NCI-H748 treated with DMSO at 0.1 percent for 48 hours (cell line): ENCODE results near the gene KCNG2.

Source experiments
- DNase-seq: peaks from one replicate; lab custom pipeline; 2025; lab: John Stamatoyannopoulos, UW

Gene KCNG2

GRCh38 chr18:79798999-79799370, 1.2 kb downstream of the KCNG2 start:
- no peak for DNase-seq

DNA sequence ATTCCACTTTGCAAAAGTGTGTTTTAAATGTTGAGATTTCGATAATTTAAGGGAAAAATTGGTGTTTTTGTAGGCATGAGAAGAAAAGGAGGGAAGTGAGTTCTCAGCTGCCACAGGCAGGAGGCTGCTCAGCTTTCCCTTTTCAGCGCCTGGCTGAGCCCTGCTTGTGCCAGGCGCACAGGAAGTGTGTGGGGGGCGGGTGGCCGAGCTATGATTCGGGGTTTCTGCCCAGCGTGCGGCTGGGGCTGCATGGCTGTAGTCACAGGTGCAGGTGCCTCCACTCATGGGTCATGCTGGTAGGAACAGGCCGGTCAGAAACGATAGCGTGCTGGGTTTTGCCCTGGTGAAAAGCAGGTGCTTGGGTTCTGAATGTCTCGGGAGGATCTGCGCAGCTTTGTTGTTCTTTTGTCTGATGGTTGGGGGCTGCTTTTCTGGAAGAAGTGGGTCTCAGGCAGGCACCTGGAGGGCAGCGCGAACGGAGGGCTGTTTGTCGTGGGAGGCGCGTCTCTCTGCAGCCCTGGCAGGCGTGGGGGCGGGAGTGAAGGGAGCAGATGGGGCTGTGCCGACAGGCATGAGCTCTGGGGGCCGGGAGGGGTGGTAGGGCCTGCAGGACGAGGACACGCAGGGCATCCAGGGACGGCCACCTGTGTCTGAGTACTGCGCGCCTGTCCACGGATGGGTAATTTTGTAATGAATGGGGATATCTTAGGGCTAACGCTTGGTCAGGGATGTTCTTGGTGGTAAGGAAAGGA, 2.1 kb downstream of the KCNG2 start:
- DNase-seq, result no peak

- no peak for DNase-seq
Measured at GRCh38 chr18:79800371-79801180, 2.8 kb downstream of the KCNG2 start.

- DNase-seq, result no peak
Measured at GRCh38 chr18:79801217-79801616, 3.5 kb downstream of the KCNG2 start.

DNA sequence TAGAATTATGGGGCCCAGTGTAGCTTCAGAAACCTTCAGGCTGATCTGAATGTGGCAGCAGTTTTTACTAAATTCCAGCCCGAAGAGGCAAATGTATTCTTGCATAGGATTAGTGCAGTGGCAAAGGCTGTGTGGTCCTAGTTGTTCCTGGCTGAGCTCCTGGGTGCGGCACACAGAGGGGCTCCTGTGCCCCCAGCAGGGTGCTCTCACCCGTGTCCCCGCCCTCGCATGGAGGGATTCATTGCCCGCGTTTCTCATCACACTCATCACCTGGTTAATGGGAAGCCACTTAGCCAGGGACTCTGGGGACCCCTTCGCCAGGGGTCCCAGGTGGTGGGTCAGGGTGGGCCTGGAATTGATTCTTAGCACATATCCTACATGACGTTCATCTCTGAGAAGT, 3.9 kb downstream of the KCNG2 start:
- DNase-seq, result no peak

- no peak for DNase-seq
Measured at GRCh38 chr18:79802298-79802697, 4.6 kb downstream of the KCNG2 start.

GRCh38 chr18:79803611-79804051, 5.9 kb downstream of the KCNG2 start:
- DNase-seq, result no peak

DNA sequence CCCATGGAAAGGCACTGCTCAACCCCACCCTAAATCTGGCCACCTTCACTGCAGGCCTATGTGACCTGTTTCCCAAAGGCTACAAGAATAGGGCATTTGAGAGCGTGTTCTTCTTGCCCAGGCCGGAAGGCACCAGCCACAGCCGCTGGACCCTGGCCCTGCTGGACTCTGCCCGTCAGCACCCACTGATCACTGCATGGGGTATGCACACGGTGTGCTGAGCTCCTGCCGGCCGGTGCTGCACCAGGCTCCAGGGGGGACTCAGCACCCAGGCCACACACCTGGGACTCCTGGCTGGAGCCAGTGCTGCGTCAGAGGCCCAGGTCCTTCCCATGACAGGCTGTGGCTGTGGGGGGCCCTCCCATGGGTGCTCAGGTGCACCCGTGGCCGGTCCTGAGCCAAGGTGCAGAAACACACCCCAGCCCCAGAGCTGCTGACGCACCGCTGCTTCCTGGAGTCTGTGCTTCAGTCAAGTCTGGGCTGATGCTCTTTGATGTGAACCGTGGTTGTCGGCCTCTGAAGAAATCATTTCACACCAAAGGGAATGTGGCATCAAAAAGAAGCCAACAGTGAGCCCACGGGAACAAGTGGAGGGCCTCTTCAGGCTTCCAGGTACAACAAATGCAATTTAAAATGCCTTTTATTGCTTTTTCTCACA, 6.5 kb downstream of the KCNG2 start:
- DNase-seq, result no peak

DNA sequence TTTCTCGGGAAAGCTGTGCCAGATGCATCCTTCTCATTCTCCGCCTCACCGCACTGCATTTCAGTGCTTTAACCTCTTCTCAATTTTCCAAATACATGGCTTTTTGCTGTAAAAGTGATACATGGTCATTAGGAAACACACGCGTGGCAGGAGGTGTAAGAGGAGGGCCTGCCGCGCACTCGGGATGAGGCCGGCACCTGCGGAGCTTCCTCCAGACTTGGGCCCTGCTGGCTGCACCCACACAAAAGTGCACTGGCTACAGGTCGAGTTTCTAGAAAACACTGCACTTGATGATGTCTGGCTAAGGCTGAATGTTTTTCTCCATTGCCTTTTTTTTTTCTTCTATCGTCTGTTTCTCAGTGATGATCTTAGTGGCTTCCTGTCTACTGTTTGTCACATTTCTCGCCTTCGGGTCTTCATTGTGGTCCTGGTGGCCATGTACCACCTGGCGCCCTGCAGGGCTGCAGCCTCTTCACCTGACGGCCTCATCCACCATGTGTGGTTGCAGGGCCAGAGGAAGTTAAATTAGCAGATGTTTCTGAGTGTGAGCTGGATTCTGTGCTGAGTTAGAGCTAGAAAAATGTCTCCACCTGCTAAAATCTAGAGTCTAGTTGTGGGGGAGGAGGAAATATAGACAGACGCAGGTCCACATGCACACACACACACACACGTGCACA, 7.6 kb downstream of the KCNG2 start:
- DNase-seq, result no peak

DNA sequence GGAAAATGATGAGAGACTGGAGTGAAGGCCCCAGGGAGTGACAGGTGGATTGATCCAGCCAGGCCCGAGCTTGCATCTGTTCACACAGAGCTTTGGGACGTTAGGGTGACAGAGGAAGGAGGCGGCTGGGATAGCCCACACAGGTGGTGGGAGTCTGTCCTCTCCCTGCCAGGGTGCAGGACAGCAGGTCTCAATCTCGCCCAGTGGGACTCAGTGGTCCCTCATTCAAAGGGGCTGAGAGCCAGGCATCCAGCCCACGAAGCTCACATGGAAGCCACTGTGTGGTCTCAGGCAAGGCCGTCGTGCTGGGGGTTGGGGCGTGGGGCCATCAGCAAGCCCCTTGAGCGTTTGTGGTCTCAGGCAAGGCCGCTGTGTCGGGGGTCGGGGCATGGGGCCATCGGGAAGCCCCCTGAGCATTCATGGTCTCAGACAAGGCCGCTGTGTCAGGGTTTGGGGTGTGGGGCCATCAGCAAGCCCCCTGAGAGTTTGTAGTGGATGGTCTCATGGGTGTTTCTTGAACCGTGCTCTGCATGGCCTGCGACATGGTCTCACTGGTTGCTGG, 8.3 kb downstream of the KCNG2 start:
- no peak for DNase-seq

- DNase-seq, result no peak
Measured at GRCh38 chr18:79806976-79807841, 9.5 kb downstream of the KCNG2 start.

DNA sequence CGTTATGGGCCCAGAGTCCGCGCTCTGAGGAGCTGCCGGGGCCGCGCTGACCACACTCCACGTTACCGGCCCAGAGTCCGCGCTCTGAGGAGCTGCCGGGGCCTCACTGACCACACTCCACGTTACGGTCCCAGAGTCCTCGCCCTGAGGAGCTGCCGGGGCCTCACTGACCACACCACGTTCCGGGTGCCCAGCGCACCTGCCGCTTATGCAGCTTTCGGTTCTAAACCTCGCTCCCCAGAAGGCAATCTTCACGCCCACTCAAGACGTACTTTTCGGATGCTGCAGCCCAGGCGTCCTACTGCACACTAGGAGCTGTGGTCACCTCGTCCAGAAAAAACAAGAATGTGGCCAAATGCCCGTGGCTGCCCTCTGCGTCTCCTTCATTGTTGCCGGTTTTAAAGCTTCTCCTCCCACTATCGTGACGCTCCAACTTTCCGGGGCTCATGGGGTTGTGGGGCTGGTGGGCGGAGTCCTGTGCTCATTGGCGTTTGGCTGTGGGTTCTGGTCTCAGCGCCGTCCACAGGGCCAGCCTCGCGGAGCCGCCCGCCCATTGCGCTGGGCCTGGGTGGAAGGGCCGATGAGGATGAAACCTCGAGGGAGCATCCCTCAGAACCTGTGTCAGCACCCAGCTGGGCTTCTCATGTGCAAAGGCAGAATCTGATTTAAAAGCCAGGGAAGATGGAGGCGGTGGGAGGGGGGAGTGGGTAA, 11.9 kb downstream of the KCNG2 start:
- DNase-seq, result no peak

- no peak for DNase-seq
Measured at GRCh38 chr18:79812052-79812451, 14.3 kb downstream of the KCNG2 start.

GRCh38 chr18:79814373-79814772, 16.6 kb downstream of the KCNG2 start:
- no peak for DNase-seq

DNA sequence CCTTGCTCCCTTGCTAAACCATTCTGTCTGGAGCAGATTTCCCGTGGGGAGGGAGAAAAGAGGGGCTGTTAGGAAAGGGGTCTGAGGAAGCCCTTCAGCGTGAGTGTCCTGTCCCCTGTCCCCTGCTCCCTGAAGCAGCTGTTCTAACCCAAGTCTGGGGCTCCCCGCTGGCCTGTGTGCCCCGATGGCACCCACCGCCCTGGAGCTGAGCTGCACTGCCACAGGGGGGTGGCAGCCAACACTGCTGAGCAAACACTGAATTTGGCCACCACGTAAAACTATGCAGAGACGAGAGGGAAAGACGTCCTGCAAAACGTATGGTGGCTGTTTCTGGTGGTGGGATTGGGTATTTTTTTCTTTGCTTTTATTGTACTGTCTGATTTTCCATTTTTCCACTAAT, 17.9 kb downstream of the KCNG2 start:
- DNase-seq, result no peak

DNA sequence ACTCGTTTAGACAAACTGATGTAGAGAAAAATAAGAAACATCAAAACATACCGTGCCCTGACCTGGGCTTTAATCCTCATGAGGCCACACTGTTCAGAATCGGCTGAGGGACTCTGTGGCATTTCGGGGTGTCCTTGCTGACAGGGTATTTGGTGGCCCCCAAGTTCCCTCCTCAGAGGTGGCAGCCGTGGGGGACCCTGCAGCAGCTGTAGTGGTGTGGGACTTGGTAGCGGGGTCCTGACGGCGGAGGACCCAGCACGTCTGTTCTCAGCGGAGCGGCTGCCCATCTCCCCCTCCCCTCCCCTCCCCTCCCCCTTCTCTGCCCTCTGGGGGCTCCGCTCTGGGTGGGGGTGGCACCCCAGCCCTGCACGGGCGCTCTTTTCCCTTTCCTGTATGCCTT, 18.4 kb downstream of the KCNG2 start:
- no peak for DNase-seq

DNA sequence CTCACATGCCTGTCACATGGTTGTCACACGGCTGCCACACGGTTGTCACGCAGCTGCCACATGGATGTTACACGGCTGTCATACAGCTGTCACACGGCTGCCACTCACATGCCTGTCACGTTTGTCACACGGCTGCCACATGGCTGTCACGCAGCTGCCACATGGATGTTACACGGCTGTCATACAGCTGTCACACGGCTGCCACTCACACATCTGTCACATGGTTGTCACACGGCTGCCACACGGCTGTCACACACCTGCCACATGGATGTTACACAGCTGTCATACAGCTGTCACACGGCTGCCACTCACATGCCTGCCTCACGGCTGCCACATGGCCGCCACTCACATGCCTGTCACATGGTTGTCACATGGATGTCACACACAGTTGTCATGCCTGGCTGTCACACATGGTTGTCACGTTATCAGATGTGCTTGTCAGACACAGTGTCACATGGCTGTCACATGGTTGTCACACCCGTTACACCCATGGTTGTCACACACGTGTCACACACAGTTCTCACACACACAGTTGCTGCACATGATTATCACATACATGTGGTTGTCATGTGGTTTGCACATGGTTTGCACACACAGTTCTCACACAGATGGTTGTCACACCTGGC, 19.4 kb downstream of the KCNG2 start:
- DNase-seq, result no peak

DNA sequence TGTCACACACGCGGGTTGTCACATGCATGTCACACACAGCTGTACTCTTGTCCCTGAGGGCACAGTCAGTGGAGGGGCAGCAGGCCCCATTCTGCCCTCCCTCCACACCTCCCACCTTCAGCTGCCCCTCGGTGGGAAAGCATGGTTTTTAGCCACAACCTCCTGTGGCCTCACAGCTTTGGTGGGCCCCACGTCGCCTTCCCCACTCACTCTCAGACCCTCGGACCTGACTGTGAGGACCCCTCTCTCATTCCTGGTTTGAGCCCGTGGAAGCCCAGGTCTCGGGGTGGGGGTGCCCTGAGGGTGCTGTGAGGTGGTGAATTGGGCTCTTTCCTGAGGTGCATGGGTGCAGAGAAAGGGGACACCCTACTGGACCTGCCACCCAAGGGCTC, 19.9 kb downstream of the KCNG2 start:
- no peak for DNase-seq

DNA sequence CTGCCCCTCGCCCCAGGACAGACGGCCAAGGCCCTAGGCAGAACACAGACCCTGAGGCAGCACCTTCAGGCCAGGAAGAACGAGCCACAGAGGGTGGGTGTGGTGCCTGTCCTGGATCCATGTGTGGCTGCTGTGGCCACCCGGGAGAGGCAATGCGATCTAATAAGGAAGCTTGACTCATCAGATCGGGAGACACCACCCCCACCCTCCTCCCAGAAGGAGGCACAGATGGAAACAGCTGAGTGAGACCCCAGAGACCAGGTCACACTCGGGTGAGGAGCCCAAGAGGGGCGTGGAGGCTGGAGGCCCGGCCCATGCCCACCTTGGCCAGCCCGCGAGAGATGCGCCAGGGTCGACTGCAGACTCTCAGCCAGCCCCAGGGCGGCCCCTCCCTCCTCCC, 20.3 kb downstream of the KCNG2 start:
- DNase-seq, result no peak

- DNase-seq, result no peak
Measured at GRCh38 chr18:79818631-79819030, 20.9 kb downstream of the KCNG2 start.
